ENCODE data around the gene TMCO4.

TMCO4 gene

GRCh38 chr1:19738669-19739068, 61.0 kb downstream of the TMCO4 start:
- H3K36me3 ChIP-seq (ENCODE audit: control insufficient read depth in 5 of 5, insufficient read depth in 5 of 5, low read length in 5 of 5), result peaks cover 6 to 57% (median 21%) of the 10 kb centered on the region in 5 donors

GRCh38 chr1:19738076-19738475, 61.6 kb downstream of the TMCO4 start:
- Histone ChIP-seq H3K4me1 (ENCODE audit: control insufficient read depth in 5 of 5, insufficient read depth in 5 of 5, low read length in 5 of 5) (peaks cover 9 to 47% (median 40%) of the 10 kb centered on the region in 5 donors), H3K27me3 (ENCODE audit: control insufficient read depth in 5 of 5, insufficient read depth in 4 of 5, low read length in 5 of 5) (no peaks in the 10 kb centered on the region), H3K9ac (ENCODE audit: low read length in 5 of 5) (no peak overlapping the region), H3K36me3 (ENCODE audit: control insufficient read depth in 5 of 5, insufficient read depth in 5 of 5, low read length in 5 of 5) (peaks cover 3 to 57% (median 19%) of the 10 kb centered on the region in 5 donors), H3K27ac (ENCODE audit: low read depth, low read length) (peak overlapping the region; percentile 37), H3K4me3 (ENCODE audit: low read depth in 1 of 5, low read length in 5 of 5) (no peak overlapping the region), H3K9me3 (ENCODE audit: control insufficient read depth in 5 of 5, low read length in 5 of 5) (peaks cover 0 to 8% (median 3%) of the 10 kb centered on the region in 5 donors)

More at GRCh38 chr1:19738669-19739068, 61.0 kb downstream of the TMCO4 start:
- peaks cover 9 to 47% (median 40%) of the 10 kb centered on the region in 5 donors for H3K4me1 ChIP-seq (ENCODE audit: control insufficient read depth in 5 of 5, insufficient read depth in 5 of 5, low read length in 5 of 5)
- no peaks in the 10 kb centered on the region for H3K27me3 ChIP-seq (ENCODE audit: control insufficient read depth in 5 of 5, insufficient read depth in 4 of 5, low read length in 5 of 5)
- H3K4me3 ChIP-seq (ENCODE audit: low read depth in 1 of 5, low read length in 5 of 5), result no peak overlapping the region
- no peak overlapping the region for H3K9ac ChIP-seq (ENCODE audit: low read length in 5 of 5)
- H3K9me3 ChIP-seq (ENCODE audit: control insufficient read depth in 5 of 5, low read length in 5 of 5), result peaks cover 0 to 8% (median 3%) of the 10 kb centered on the region in 5 donors
- H3K27ac ChIP-seq (ENCODE audit: low read depth, low read length), result peak overlapping the region; percentile 37

GRCh38 chr1:19737104-19737825, 62.5 kb downstream of the TMCO4 start:
- H3K9ac ChIP-seq (ENCODE audit: low read length in 5 of 5), result no peak overlapping the region
- H3K4me3 ChIP-seq (ENCODE audit: low read depth in 1 of 5, low read length in 5 of 5), result no peak overlapping the region
- H3K36me3 ChIP-seq (ENCODE audit: control insufficient read depth in 5 of 5, insufficient read depth in 5 of 5, low read length in 5 of 5), result peaks cover 3 to 53% (median 19%) of the 10 kb centered on the region in 5 donors
- H3K27ac ChIP-seq (ENCODE audit: low read depth, low read length), result peak overlapping the region; percentile 65
- H3K9me3 ChIP-seq (ENCODE audit: control insufficient read depth in 5 of 5, low read length in 5 of 5), result peaks cover 0 to 8% (median 3%) of the 10 kb centered on the region in 5 donors
- H3K27me3 ChIP-seq (ENCODE audit: control insufficient read depth in 5 of 5, insufficient read depth in 4 of 5, low read length in 5 of 5), result no peaks in the 10 kb centered on the region
- H3K4me1 ChIP-seq (ENCODE audit: control insufficient read depth in 5 of 5, insufficient read depth in 5 of 5, low read length in 5 of 5), result peaks cover 9 to 47% (median 40%) of the 10 kb centered on the region in 5 donors

GRCh38 chr1:19735440-19736127, 64.1 kb downstream of the TMCO4 start:
- no peaks in the 10 kb centered on the region for H3K27me3 ChIP-seq (ENCODE audit: control insufficient read depth in 5 of 5, insufficient read depth in 4 of 5, low read length in 5 of 5)
- H3K9me3 ChIP-seq (ENCODE audit: control insufficient read depth in 5 of 5, low read length in 5 of 5), result peaks cover 0 to 8% (median 3%) of the 10 kb centered on the region in 5 donors
- H3K4me3 ChIP-seq (ENCODE audit: low read depth in 1 of 5, low read length in 5 of 5), result peak overlapping the region in 1 of 5 donors; percentile 11
- H3K27ac ChIP-seq (ENCODE audit: low read depth, low read length), result peak overlapping the region; percentile 74
- no peak overlapping the region for H3K9ac ChIP-seq (ENCODE audit: low read length in 5 of 5)
- peaks cover 9 to 47% (median 40%) of the 10 kb centered on the region in 5 donors for H3K4me1 ChIP-seq (ENCODE audit: control insufficient read depth in 5 of 5, insufficient read depth in 5 of 5, low read length in 5 of 5)
- H3K36me3 ChIP-seq (ENCODE audit: control insufficient read depth in 5 of 5, insufficient read depth in 5 of 5, low read length in 5 of 5), result peaks cover 3 to 59% (median 20%) of the 10 kb centered on the region in 5 donors

GRCh38 chr1:19734472-19734999, 65.2 kb downstream of the TMCO4 start:
- Histone ChIP-seq H3K9me3 (ENCODE audit: control insufficient read depth in 5 of 5, low read length in 5 of 5) (peaks cover 0 to 14% (median 4%) of the 10 kb centered on the region in 5 donors), H3K4me3 (ENCODE audit: low read depth in 1 of 5, low read length in 5 of 5) (no peak overlapping the region), H3K36me3 (ENCODE audit: control insufficient read depth in 5 of 5, insufficient read depth in 5 of 5, low read length in 5 of 5) (peaks cover 3 to 59% (median 21%) of the 10 kb centered on the region in 5 donors), H3K27me3 (ENCODE audit: control insufficient read depth in 5 of 5, insufficient read depth in 4 of 5, low read length in 5 of 5) (no peaks in the 10 kb centered on the region), H3K4me1 (ENCODE audit: control insufficient read depth in 5 of 5, insufficient read depth in 5 of 5, low read length in 5 of 5) (peaks cover 9 to 47% (median 40%) of the 10 kb centered on the region in 5 donors), H3K9ac (ENCODE audit: low read length in 5 of 5) (peak overlapping the region in 1 of 5 donors; percentile 8), H3K27ac (ENCODE audit: low read depth, low read length) (no peak overlapping the region)

GRCh38 chr1:19734056-19734455, 65.7 kb downstream of the TMCO4 start:
- H3K27ac ChIP-seq (ENCODE audit: low read depth, low read length), result no peak overlapping the region
- peaks cover 3 to 59% (median 21%) of the 10 kb centered on the region in 5 donors for H3K36me3 ChIP-seq (ENCODE audit: control insufficient read depth in 5 of 5, insufficient read depth in 5 of 5, low read length in 5 of 5)
- no peak overlapping the region for H3K4me3 ChIP-seq (ENCODE audit: low read depth in 1 of 5, low read length in 5 of 5)
- H3K9ac ChIP-seq (ENCODE audit: low read length in 5 of 5), result no peak overlapping the region
- peaks cover 0 to 11% (median 4%) of the 10 kb centered on the region in 5 donors for H3K9me3 ChIP-seq (ENCODE audit: control insufficient read depth in 5 of 5, low read length in 5 of 5)
- H3K27me3 ChIP-seq (ENCODE audit: control insufficient read depth in 5 of 5, insufficient read depth in 4 of 5, low read length in 5 of 5), result no peaks in the 10 kb centered on the region
- peaks cover 9 to 47% (median 40%) of the 10 kb centered on the region in 5 donors for H3K4me1 ChIP-seq (ENCODE audit: control insufficient read depth in 5 of 5, insufficient read depth in 5 of 5, low read length in 5 of 5)

GRCh38 chr1:19733615-19734014, 66.1 kb downstream of the TMCO4 start:
- Histone ChIP-seq H3K27ac (ENCODE audit: low read depth, low read length) (no peak overlapping the region), H3K27me3 (ENCODE audit: control insufficient read depth in 5 of 5, insufficient read depth in 4 of 5, low read length in 5 of 5) (no peaks in the 10 kb centered on the region), H3K4me1 (ENCODE audit: control insufficient read depth in 5 of 5, insufficient read depth in 5 of 5, low read length in 5 of 5) (peaks cover 9 to 48% (median 41%) of the 10 kb centered on the region in 5 donors), H3K36me3 (ENCODE audit: control insufficient read depth in 5 of 5, insufficient read depth in 5 of 5, low read length in 5 of 5) (peaks cover 3 to 60% (median 23%) of the 10 kb centered on the region in 5 donors), H3K9ac (ENCODE audit: low read length in 5 of 5) (no peak overlapping the region), H3K9me3 (ENCODE audit: control insufficient read depth in 5 of 5, low read length in 5 of 5) (peaks cover 0 to 8% (median 0%) of the 10 kb centered on the region in 5 donors), H3K4me3 (ENCODE audit: low read depth in 1 of 5, low read length in 5 of 5) (no peak overlapping the region)

- peaks cover 3 to 66% (median 36%) of the 10 kb centered on the region in 5 donors for H3K36me3 ChIP-seq (ENCODE audit: control insufficient read depth in 5 of 5, insufficient read depth in 5 of 5, low read length in 5 of 5)
- peaks cover 0 to 8% (median 0%) of the 10 kb centered on the region in 5 donors for H3K9me3 ChIP-seq (ENCODE audit: control insufficient read depth in 5 of 5, low read length in 5 of 5)
- no peak overlapping the region for H3K4me3 ChIP-seq (ENCODE audit: low read depth in 1 of 5, low read length in 5 of 5)
- no peaks in the 10 kb centered on the region for H3K27me3 ChIP-seq (ENCODE audit: control insufficient read depth in 5 of 5, insufficient read depth in 4 of 5, low read length in 5 of 5)
- H3K4me1 ChIP-seq (ENCODE audit: control insufficient read depth in 5 of 5, insufficient read depth in 5 of 5, low read length in 5 of 5), result peaks cover 9 to 33% (median 28%) of the 10 kb centered on the region in 5 donors
- H3K9ac ChIP-seq (ENCODE audit: low read length in 5 of 5), result no peak overlapping the region
- H3K27ac ChIP-seq (ENCODE audit: low read depth, low read length), result no peak overlapping the region
Observed at GRCh38 chr1:19731311-19731821, 68.3 kb downstream of the TMCO4 start.

- H3K27ac ChIP-seq (ENCODE audit: low read depth, low read length), result no peak overlapping the region
- H3K9me3 ChIP-seq (ENCODE audit: control insufficient read depth in 5 of 5, low read length in 5 of 5), result peaks cover 0 to 8% (median 0%) of the 10 kb centered on the region in 5 donors
- peaks cover 3 to 70% (median 40%) of the 10 kb centered on the region in 5 donors for H3K36me3 ChIP-seq (ENCODE audit: control insufficient read depth in 5 of 5, insufficient read depth in 5 of 5, low read length in 5 of 5)
- H3K9ac ChIP-seq (ENCODE audit: low read length in 5 of 5), result no peak overlapping the region
- H3K4me3 ChIP-seq (ENCODE audit: low read depth in 1 of 5, low read length in 5 of 5), result no peak overlapping the region
- peaks cover 6 to 31% (median 27%) of the 10 kb centered on the region in 5 donors for H3K4me1 ChIP-seq (ENCODE audit: control insufficient read depth in 5 of 5, insufficient read depth in 5 of 5, low read length in 5 of 5)
- H3K27me3 ChIP-seq (ENCODE audit: control insufficient read depth in 5 of 5, insufficient read depth in 4 of 5, low read length in 5 of 5), result no peaks in the 10 kb centered on the region
Observed at GRCh38 chr1:19730793-19731192, 68.9 kb downstream of the TMCO4 start.
